ENCODE data around the gene ARID1B.

GRCh38 chr6:156957931-156958547 lies 180.9 kb downstream of the ARID1B start:
- TF ChIP-seq CTCF (IDR thresholded peaks at IDR 0.05; ENCODE audit: insufficient read depth, low read depth, low read length) (no peak), EZH2 (IDR thresholded peaks at IDR 0.05; ENCODE audit: insufficient read depth, low read length) (no peak)

Measured in astrocyte (in vitro differentiated cells and primary cell).